ENCODE measurements around the gene ABTB1.

ABTB1 gene

DNA sequence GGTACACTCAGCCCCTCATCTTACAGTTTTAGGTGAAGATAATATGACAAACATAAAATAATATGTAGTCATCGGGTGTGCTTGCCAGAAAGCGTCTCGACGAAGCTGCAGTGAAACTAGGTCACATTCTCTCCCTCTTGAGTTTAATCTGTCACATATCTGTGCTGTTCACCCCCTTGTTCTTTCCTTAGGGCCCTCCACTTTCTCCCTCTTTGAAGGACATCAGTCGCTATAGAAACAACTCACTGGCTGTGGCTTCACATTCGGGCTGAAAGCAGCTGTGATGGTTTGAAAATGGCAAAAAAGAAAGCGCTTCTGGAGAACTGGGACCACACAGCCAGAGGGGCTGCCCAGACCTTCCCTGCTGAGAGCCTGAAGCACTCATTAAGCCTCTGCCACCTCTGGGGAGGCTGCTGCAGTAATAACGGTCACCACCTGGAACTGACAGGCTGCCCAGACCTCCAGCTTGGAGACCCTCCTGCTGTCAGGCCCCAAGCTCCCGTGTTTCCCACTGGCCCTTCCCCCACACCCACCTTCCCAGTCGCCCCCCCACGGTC is 50.3 kb downstream of the ABTB1 start:
- no peak for DNase-seq

DNA sequence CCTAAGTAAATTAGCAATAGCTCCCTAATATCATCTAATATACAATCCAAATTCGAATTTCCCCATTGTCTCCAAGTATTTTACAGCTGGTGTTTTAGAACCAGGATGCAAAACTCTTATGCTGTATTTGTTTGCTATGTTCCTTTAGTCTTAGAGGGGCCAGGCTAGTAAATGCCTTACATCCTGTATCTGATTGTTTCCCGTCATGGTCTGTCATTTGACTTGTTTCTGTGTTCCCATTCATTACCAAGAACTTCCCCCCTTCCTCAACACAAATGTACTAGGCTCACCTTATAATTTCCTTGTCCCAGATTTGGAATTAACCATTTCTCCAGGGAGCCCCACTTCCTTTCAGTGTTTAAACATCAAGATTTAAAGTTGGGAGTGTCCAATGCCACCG is 54.1 kb downstream of the ABTB1 start:
- no peak for DNase-seq

DNA sequence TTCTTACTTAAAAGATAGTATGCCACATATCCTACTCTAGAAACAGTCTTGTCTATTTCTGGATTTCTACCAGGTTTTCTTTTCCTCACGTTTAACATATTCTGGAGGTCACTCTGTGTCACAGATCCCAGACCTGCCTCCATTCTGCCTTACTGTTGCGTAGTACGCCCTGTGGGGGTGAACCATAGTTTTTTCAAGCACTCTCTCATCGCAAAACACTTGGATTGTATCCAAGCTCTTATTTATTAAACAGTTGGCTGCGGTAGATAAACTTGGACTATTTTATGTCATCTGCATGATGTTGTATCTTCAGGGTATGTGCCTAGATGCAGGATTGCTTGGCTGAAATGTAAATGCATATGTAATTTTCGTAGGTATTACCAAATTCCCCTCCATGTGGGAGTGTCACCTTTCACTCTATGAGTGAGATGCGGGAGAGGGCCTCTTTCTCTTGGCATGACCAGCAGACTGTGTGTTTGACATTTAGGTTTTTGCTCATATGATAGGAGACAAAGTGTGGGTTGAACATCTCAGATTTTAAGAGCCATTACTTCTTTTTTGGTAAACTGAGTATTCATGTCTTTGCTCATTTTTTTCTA is 55.8 kb downstream of the ABTB1 start:
- no peak for DNase-seq

DNA sequence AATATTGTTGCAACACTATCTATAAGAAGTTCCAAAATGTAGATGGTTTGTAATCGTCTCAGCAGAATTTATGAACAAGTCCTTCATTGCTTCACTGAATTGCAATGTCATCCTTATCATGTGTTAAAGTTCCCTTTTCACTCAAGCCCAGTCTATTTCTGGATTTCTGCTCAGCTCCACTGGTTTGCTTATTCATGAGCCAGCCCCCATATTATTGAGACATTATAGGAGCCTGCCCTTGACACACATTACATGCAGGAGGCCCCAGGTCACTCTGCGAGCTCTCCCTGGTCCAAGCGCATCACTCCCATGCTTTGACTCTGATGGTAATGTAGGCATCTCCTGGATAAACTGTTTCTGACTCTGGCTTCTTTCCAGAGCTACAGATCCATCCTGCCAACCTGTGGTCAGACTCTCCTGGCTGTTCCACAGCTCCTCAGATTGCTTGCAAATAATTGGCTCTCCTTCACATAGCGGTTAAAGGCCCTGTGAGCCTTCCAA is 56.9 kb downstream of the ABTB1 start:
- DNase-seq, result no peak

DNA sequence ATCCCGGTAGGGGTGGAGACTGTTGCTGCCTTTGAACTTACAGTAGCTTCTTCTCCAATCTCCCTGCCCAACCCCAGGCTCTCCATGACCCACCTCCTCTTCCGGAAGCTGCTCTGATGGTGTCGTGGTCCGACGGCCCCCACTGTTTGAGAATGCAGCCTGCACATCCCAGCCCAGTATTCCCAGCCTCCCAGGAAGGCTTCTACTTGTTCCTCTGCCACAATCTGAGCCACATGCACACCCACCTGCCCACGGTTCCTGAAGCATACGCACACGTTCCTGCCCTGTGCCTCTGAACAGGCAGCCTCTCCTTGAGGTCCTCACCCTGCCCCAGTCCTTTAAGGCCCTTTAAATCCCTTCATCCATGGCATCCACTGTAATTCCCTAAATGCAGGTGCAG is 57.4 kb downstream of the ABTB1 start:
- no peak for DNase-seq
